WTC11 (cell line): ENCODE results near the gene SMARCD3. TPM values are rescaled to one million over a fixed set of nuclear protein-coding genes. Genes with fewer than 3 reads are reported as not detected.

Source experiments
- ATAC-seq: fragments of 200-7000 bp; cut with Tn5 transposase; 2 replicates; pipeline ENCODE4 v1.10.0; 2021; ENCODE audit warnings: mild to moderate bottlenecking, moderate library complexity
- CTCF ChIA-PET: fragments of 300-600 bp; sonication (Branson Sonifier 250); formaldehyde crosslinking; loops from one replicate; lab custom pipeline; 2021; ENCODE audit warnings: antibody characterized with exemption; lab: Charles Lee
- POLR2A ChIA-PET: fragments of 350-600 bp; sonication (Branson Sonifier 250); formaldehyde crosslinking; loops from one replicate; lab custom pipeline; 2021; ENCODE audit warnings: antibody characterized with exemption; lab: Charles Lee
- DNase-seq: peaks from one replicate; pipeline ENCODE4 v3.0.0; 2021; ENCODE audit warnings: low spot score
- H3K27ac Mint-ChIP-seq: 2 replicates; pipeline ENCODE4 v1.8.0; 2021; ENCODE audit warnings: mixed read lengths
- H3K27me3 Mint-ChIP-seq: 2 replicates; pipeline ENCODE4 v1.8.0; 2021; ENCODE audit warnings: low read depth, mild to moderate bottlenecking, moderate library complexity, mixed read lengths
- H3K36me3 Mint-ChIP-seq: 2 replicates; pipeline ENCODE4 v1.8.0; 2021; ENCODE audit warnings: mixed read lengths
- H3K4me1 Mint-ChIP-seq: 2 replicates; pipeline ENCODE4 v1.8.0; 2022; ENCODE audit warnings: mixed read lengths
- H3K4me3 Mint-ChIP-seq: 2 replicates; pipeline ENCODE4 v1.8.0; 2021; ENCODE audit warnings: mild to moderate bottlenecking, moderate library complexity, mixed read lengths
- H3K9me3 Mint-ChIP-seq: 2 replicates; pipeline ENCODE4 v1.8.0; 2021; ENCODE audit warnings: mixed read lengths
- ELF4 ChIP-seq: sonication (generic); formaldehyde crosslinking; IDR thresholded peaks from 2 replicates; pipeline ENCODE4 v1.8.1; 2022; ENCODE audit warnings: low read depth, mild to moderate bottlenecking, moderate library complexity, missing genetic modification reagents
- ETV6 ChIP-seq: sonication (generic); formaldehyde crosslinking; IDR thresholded peaks from 2 replicates; pipeline ENCODE4 v1.8.1; 2022; ENCODE audit warnings: mild to moderate bottlenecking, missing genetic modification reagents
- FOXJ3 ChIP-seq: sonication (generic); formaldehyde crosslinking; IDR thresholded peaks from 2 replicates; pipeline ENCODE4 v1.9.0; 2021; ENCODE audit warnings: missing genetic modification reagents, mild to moderate bottlenecking, borderline replicate concordance
- FOXK1 ChIP-seq: sonication (generic); formaldehyde crosslinking; IDR thresholded peaks from 2 replicates; pipeline ENCODE4 v1.8.0; 2022; ENCODE audit warnings: mild to moderate bottlenecking, moderate library complexity, missing genetic modification reagents
- GABPB1 ChIP-seq: sonication (generic); formaldehyde crosslinking; IDR thresholded peaks from 2 replicates; pipeline ENCODE4 v1.8.1; 2023; ENCODE audit warnings: mild to moderate bottlenecking, missing genetic modification reagents
- GRHL2 ChIP-seq: fragments of 250-450 bp; sonication (Bioruptor Pico); IDR thresholded peaks from 2 replicates; pipeline ENCODE4 v1.8.0; 2022; ENCODE audit warnings: mild to moderate bottlenecking, moderate library complexity; ENCODE audit not compliant: insufficient replicate concordance, severe bottlenecking
- GTF2I ChIP-seq: fragments of 250-450 bp; sonication (Bioruptor Pico); conservative IDR thresholded peaks from 2 replicates; pipeline ENCODE4 v1.4.0; 2021; ENCODE audit warnings: mild to moderate bottlenecking
- JAZF1 ChIP-seq: fragments of 250-450 bp; sonication (Bioruptor Pico); IDR thresholded peaks from 2 replicates; pipeline ENCODE4 v1.9.0; 2021; ENCODE audit warnings: moderate library complexity, mild to moderate bottlenecking, inconsistent platforms
- MXD4 ChIP-seq: fragments of 250-450 bp; sonication (Bioruptor Pico); IDR thresholded peaks from 2 replicates; pipeline ENCODE4 v1.8.0; 2021; ENCODE audit warnings: mild to moderate bottlenecking, moderate library complexity, borderline replicate concordance
- NFYB ChIP-seq: sonication (generic); formaldehyde crosslinking; conservative IDR thresholded peaks from 2 replicates; pipeline ENCODE4 v1.8.0; 2022; ENCODE audit warnings: low read depth, missing genetic modification reagents
- PRRX2 ChIP-seq: fragments of 250-450 bp; sonication (Bioruptor Pico); IDR thresholded peaks from 2 replicates; pipeline ENCODE4 v1.8.0; 2021; ENCODE audit warnings: mild to moderate bottlenecking
- SP1 ChIP-seq: sonication (generic); formaldehyde crosslinking; conservative IDR thresholded peaks from 2 replicates; pipeline ENCODE4 v1.8.1; 2022; ENCODE audit warnings: missing genetic modification reagents
- TCF7 ChIP-seq: sonication (generic); formaldehyde crosslinking; IDR thresholded peaks from 2 replicates; pipeline ENCODE4 v1.8.0; 2022; ENCODE audit warnings: mild to moderate bottlenecking, low read depth, missing genetic modification reagents, moderate library complexity
- ZNF317 ChIP-seq: sonication (generic); formaldehyde crosslinking; IDR thresholded peaks from 2 replicates; pipeline ENCODE4 v1.8.1; 2023; ENCODE audit warnings: low read depth, mild to moderate bottlenecking, moderate library complexity, missing genetic modification reagents, borderline replicate concordance
- total RNA-seq: library from RNA; stranded (reverse); gene quantifications from 3 replicates; pipeline ENCODE4 v1.2.3, GENCODE V29; 2021
- TF ChIP-seq, protein P1 (sequence below): fragments of 250-450 bp; sonication (Bioruptor Pico); IDR thresholded peaks from 2 replicates; pipeline ENCODE4 v1.9.0; 2021; ENCODE audit warnings: moderate library complexity, mild to moderate bottlenecking, inconsistent platforms, borderline replicate concordance
- TF ChIP-seq, protein P2 (sequence below): fragments of 250-450 bp; sonication (Bioruptor Pico); IDR thresholded peaks from 2 replicates; pipeline ENCODE4 v1.8.0; 2021; ENCODE audit warnings: mild to moderate bottlenecking
- TF ChIP-seq, protein P3 (sequence below): sonication (generic); formaldehyde crosslinking; IDR thresholded peaks from 2 replicates; pipeline ENCODE4 v1.8.1; 2023; ENCODE audit warnings: mild to moderate bottlenecking, moderate library complexity, missing genetic modification reagents
- TF ChIP-seq, protein P4 (sequence below): sonication (generic); formaldehyde crosslinking; IDR thresholded peaks from 2 replicates; pipeline ENCODE4 v1.8.1; 2022; ENCODE audit warnings: mild to moderate bottlenecking, moderate library complexity, missing genetic modification reagents
- TF ChIP-seq, protein P5 (sequence below): sonication (generic); formaldehyde crosslinking; IDR thresholded peaks from 2 replicates; pipeline ENCODE4 v1.8.0; 2022; ENCODE audit warnings: mild to moderate bottlenecking, missing genetic modification reagents

SMARCD3 gene
- total RNA-seq, 1 experiment from 2014 or later = 5.9 TPM

DNA sequence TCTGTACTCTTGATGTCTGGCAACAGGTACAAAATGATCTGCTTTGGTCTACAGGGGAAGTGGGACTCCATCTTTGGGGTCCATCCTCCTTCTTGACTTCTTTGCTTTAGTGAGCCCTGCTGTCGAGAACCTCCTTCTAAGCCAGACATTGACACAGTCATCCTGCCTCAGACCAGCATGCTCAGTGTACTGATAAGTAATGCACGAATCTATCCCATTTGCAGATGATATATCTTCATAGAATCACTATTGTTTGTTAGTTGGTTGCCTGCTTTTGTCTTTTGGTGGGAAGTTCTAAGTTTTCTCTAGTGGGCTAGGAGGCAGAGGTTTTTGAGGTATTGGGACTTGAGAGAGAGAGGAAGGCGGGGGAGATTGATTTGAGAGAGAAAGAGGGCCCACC, 47.1 kb downstream of the SMARCD3 start:
- no peaks in the 10 kb centered on the region for H3K36me3 Mint-ChIP-seq
- H3K4me1 Mint-ChIP-seq = peaks cover 4% of the 10 kb centered on the region
- TF ChIP-seq PRRX2 (CRISPR knock-in tag) (no peak), ZNF317 (CRISPR knock-in tag) (no peak), FOXJ3 (CRISPR knock-in tag) (no peak), SP1 (CRISPR knock-in tag) (no peak), GABPB1 (no peak), JAZF1 (CRISPR knock-in tag) (no peak), MXD4 (CRISPR knock-in tag) (no peak), GTF2I (CRISPR knock-in tag) (no peak), FOXK1 (CRISPR knock-in tag) (no peak), NFYB (CRISPR knock-in tag) (no peak), TCF7 (CRISPR knock-in tag) (no peak), ETV6 (CRISPR knock-in tag) (no peak)
- TF ChIP-seq, protein P1, sequence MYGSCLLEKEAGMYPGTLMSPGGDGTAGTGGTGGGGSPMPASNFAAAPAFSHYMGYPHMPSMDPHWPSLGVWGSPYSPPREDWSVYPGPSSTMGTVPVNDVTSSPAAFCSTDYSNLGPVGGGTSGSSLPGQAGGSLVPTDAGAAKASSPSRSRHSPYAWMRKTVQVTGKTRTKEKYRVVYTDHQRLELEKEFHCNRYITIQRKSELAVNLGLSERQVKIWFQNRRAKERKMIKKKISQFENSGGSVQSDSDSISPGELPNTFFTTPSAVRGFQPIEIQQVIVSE (CRISPR knock-in tag) = no peak
- TF ChIP-seq, protein P2, sequence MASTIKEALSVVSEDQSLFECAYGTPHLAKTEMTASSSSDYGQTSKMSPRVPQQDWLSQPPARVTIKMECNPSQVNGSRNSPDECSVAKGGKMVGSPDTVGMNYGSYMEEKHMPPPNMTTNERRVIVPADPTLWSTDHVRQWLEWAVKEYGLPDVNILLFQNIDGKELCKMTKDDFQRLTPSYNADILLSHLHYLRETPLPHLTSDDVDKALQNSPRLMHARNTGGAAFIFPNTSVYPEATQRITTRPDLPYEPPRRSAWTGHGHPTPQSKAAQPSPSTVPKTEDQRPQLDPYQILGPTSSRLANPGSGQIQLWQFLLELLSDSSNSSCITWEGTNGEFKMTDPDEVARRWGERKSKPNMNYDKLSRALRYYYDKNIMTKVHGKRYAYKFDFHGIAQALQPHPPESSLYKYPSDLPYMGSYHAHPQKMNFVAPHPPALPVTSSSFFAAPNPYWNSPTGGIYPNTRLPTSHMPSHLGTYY (CRISPR knock-in tag) = no peak
- TF ChIP-seq, protein P3, sequence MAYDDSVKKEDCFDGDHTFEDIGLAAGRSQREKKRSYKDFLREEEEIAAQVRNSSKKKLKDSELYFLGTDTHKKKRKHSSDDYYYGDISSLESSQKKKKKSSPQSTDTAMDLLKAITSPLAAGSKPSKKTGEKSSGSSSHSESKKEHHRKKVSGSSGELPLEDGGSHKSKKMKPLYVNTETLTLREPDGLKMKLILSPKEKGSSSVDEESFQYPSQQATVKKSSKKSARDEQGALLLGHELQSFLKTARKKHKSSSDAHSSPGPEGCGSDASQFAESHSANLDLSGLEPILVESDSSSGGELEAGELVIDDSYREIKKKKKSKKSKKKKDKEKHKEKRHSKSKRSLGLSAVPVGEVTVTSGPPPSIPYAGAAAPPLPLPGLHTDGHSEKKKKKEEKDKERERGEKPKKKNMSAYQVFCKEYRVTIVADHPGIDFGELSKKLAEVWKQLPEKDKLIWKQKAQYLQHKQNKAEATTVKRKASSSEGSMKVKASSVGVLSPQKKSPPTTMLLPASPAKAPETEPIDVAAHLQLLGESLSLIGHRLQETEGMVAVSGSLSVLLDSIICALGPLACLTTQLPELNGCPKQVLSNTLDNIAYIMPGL (CRISPR knock-in tag) = no peak
- TF ChIP-seq, protein P4, sequence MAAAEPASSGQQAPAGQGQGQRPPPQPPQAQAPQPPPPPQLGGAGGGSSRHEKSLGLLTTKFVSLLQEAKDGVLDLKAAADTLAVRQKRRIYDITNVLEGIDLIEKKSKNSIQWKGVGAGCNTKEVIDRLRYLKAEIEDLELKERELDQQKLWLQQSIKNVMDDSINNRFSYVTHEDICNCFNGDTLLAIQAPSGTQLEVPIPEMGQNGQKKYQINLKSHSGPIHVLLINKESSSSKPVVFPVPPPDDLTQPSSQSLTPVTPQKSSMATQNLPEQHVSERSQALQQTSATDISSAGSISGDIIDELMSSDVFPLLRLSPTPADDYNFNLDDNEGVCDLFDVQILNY (CRISPR knock-in tag) = no peak
- TF ChIP-seq, protein P5, sequence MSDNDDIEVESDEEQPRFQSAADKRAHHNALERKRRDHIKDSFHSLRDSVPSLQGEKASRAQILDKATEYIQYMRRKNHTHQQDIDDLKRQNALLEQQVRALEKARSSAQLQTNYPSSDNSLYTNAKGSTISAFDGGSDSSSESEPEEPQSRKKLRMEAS (CRISPR knock-in tag) = no peak
- POLR2A ChIA-PET = no interaction called here
- peaks cover 7% of the 10 kb centered on the region for H3K27me3 Mint-ChIP-seq
- CTCF ChIA-PET = interaction anchor here (0.8 to 2.2 kb wide), 2 partner anchors 43 to 110 kb away, joined by 4 to 9 read pairs; no protein-coding TSS in a partner anchor
- H3K9me3 Mint-ChIP-seq = no peaks in the 10 kb centered on the region
- no peak overlapping the region for H3K27ac Mint-ChIP-seq
- DNase-seq = no peak
- H3K4me3 Mint-ChIP-seq = no peak overlapping the region
- no peak for ATAC-seq

DNA sequence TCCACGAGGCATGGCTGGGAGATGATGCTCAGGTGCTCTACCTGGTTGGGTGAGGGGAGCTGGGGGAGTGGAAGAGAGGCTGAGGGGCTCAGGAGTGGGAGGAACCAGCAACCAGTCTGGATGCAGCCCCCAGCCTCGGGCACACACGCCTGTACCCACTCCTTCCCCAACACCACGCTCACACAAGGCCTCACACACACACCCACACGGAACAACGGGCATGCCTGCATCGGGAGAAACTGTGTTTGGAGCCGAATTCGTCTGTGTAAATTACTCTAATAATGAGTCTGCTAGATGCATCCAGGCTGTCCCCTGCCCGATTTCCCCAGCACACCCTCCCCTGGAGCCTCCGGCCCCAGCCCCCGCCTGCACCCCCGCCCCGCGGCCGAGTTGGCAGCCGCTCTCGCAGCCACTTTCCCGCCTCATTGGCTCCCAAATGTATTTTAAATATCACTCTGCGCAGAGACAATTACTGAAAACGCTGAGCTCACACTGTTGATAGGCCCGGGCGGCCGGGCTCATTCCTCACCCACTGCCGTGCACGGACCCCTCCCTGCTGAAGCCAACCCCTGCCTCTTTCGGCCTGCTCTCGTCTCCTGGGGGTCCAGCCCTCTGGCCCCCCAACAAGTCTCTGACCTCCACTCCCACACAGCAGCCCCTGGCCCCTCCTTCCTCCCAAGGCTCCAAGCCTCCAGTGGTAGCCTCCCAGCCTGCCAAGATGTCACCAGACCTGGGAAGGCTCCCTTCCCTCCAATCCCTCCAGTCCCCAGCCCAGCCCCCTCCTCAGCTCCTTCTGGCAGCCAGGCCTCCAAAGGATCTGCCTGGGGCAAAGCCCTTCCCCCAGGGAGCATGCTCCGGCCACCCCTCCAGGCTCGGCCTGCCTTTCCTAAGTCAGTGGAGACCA, 49.3 kb downstream of the SMARCD3 start:
- H3K4me3 Mint-ChIP-seq = no peak overlapping the region
- CTCF ChIA-PET = interaction anchor here (1.0 to 2.2 kb wide), 3 partner anchors 12 to 75 kb away, joined by 4 to 9 read pairs (median 5); no protein-coding TSS in a partner anchor
- no peaks in the 10 kb centered on the region for H3K36me3 Mint-ChIP-seq
- no peak overlapping the region for H3K27ac Mint-ChIP-seq
- DNase-seq = no peak
- POLR2A ChIA-PET = no interaction called here
- TF ChIP-seq MXD4 (CRISPR knock-in tag) (no peak), FOXK1 (CRISPR knock-in tag) (no peak), TCF7 (CRISPR knock-in tag) (no peak), ELF4 (CRISPR knock-in tag) (no peak), GRHL2 (no peak)
- peaks cover 8% of the 10 kb centered on the region for H3K27me3 Mint-ChIP-seq
- H3K4me1 Mint-ChIP-seq = peaks cover 9% of the 10 kb centered on the region
- peak; percentile 60 for ATAC-seq
- no peaks in the 10 kb centered on the region for H3K9me3 Mint-ChIP-seq
